ENCODE measurements around the gene TMEM62.
"Not testable (repeated sequence)": the region's sequence is repeated elsewhere in the genome, so short reads cannot be mapped to it uniquely, and the experiment has no call there.

The TMEM62 gene

DNA sequence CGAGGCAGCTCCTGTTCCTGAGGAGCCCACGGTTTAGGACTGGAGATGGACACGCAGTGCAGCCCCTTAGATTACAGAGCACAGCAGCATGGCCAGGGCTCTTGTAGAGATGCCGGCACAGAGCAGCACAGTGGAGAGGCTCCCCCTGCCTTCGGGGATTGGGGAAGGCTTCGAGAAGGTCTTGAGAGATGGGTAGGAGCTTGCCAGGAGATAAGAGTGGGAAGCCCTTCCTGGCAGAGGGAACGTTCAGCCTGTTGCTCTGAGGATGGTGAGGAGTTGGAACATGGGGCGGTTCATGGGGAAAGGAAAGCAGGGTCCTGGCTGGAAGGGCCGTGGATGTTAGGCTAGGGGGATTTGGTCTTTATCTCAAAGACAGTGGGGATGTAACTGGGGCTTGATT, 77.4 kb downstream of the TMEM62 start:
- no peak for DNase-seq

DNA sequence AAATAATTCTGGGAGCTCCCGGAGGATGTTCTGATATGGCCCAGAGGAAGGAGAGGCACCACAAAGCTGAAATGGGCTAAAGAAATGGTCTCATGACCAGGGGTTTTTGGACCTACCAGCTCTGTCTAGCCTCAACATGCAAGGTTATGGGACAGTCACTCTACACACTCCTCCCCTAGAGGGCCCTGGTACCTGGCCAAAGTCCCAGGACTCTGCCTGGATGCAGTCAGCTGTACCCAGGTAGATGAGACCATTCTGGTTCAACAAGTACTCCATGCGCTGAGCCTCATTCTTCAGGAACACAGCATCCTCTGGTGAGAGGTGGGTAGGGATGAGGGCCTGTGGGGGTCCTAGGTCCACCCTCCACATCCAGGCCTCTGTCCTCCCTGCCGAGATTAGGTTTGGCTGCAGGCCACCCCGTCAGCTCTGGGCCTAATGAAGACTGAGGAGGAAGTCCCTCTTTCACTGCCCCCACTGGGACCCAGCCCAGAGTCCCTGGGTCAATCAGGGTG, 77.9 kb downstream of the TMEM62 start:
- DNase-seq: no peak

DNA sequence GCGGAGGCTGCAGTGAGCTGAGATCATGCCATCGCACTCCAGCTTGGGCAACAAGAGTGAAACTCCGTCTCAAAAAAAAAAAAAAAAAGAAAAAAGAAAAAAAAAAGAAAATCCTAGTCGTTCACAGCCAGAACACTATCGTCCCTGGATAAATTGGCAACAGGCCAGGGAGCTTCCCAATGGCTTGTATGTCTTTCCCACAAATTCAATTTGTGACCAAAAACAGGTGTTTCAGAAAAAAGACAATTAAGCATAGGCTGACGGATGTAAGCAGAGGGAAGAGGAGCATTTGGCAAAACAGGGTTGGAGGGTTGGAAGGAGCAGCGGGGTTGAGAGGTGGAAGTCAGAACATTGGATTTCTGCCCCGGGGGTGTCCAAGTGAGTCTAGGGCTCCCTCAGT, 78.9 kb downstream of the TMEM62 start:
- no peak for DNase-seq

DNA sequence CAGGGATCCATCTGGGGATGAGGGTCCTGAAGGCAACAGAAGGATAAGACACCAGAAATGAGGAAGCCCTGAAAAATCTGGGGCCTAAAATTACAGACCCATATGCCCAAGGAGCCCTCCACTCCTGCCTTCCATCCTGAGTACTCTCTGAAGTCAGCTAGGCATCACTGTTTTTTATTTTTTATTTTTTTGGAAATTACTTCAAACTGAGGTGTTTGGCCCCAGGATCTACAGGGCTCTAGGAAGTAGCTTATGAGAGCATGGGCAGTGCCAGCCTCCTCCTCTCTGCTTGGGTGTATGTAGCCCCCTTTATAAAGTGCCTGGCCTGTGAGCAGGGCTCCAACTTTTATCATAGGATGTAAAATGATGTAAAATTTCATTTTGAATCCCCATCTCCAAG, 79.6 kb downstream of the TMEM62 start:
- no peak for DNase-seq

DNA sequence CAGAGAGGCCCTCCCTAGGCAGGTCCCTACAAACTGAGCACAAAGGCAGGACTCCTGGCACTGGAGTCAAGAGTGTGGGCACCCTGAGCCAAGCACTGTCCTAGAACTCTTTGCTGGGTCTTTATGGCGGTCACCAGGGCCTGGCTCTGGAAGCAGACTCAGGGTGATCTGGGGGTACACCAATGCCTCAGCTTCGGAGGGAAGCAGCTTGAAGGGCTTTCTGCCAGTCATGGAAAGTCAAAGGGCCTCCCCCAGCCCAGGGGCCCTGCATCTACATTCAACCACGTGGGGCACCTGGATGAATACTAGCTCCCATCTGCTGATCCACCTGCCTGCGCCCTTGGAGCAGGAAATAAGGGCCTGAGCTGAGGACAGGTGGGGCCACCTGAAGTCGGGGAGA, 80.1 kb downstream of the TMEM62 start:
- DNase-seq: no peak

DNA sequence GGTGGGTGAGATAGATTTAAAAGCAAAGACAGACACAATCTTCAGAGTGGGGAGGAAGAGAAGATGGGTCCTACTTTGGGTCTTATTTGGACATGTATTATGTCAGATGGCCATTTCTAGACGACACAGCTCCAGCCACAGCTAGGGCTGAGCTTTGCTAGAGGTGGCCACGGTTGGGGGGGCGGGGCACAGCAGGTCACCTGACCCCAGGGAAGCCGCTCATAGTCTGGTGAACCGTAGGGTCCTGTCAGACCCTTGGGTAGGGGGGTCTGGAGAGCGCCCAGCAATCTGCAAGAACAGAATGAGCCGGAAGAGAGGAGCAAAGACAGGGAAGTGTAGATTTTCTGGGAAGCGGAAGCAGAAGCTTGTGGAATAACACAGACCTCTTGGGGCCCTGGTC, 80.8 kb downstream of the TMEM62 start:
- no peak for DNase-seq

DNA sequence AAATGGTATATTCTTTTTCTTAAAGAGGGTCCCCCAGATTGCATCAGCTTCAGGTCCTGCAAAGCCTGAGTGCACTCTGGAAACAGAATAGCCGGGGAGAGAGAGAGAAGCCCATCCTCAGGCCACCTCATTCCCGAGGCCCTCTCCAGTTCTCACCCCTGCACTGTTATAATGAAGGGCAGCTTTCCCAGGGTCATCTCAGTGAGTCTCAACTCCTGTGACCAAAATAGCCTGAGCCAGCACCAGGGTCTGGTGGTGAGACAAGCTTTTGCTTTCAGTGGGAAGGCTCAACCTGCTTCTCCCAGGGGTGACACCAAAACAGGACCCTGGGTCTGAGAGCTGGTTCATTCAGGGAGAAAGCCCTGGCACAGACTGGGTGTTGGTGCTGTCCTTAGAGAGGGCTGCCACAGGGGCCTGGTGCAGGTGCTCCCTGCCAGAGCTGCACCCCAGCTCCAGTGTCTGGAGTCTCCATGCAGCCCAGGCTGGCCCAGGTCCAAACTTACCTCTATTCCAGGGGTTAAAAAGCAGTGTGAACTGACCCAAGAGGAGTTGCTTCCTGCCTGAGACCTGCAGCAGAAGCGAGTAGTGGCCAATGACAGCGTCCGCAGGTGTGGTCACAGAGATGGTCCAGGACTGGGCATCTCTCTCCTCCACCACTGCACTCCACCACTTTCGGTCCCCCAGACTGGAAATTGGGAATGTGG, 81.4 kb downstream of the TMEM62 start:
- DNase-seq: no peak

DNA sequence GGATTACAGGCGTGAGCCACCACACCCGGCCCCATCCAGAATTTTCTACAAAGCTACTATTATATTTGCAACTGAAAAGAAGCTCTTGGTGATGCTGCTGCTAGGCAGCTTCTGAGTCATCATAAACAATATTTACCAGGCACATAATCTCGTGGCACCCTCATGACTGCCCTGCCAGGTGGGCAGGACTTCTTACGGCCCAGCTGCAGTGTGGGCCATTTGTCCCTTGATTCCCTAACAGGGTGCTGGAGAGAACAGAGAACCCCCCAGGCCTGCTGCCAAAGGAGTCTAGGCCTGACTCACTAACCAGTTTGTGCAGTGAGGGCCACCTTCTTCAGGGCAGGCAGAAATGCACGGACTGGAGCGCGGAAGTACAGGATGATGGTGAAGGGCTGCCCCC, 82.6 kb downstream of the TMEM62 start:
- no peak for DNase-seq

DNA sequence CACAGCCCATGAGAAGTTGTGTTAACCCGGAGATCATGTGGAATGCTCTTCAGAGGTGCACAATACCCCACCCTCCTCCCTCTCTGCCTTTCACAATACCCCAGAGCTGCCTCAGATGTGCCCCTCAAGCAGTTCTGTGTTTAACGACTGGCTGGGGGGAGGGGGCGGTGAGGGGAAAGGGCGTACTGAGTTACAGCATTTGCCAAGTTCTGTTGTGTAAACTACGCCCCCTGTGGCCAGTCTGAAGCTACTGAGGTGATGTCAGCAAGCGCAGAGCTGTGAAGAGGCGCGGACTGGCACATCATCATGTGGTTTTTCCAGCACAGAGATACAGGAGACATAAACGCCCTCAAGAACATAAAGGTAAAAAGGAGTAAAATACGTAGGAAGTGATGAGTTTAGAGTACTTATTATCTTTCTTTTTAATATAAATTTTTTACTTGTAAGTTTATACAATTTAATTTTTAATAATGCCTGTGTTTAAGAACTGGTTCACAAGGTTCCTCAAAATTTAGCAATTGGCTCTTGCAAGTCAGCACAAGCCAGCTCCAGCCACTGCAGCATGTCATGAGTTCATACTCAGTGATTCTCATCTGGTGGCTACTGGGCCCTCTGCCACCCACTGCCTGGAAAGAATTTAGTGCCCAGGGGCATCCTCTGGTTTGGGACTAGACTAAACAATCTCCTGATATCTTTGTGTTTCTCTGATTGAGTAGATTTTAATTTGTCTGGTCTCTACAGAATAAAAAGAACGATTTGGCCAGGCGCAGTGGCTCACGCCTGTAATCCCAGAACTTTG, 85.7 kb downstream of the TMEM62 start:
- DNase-seq: no peak

DNA sequence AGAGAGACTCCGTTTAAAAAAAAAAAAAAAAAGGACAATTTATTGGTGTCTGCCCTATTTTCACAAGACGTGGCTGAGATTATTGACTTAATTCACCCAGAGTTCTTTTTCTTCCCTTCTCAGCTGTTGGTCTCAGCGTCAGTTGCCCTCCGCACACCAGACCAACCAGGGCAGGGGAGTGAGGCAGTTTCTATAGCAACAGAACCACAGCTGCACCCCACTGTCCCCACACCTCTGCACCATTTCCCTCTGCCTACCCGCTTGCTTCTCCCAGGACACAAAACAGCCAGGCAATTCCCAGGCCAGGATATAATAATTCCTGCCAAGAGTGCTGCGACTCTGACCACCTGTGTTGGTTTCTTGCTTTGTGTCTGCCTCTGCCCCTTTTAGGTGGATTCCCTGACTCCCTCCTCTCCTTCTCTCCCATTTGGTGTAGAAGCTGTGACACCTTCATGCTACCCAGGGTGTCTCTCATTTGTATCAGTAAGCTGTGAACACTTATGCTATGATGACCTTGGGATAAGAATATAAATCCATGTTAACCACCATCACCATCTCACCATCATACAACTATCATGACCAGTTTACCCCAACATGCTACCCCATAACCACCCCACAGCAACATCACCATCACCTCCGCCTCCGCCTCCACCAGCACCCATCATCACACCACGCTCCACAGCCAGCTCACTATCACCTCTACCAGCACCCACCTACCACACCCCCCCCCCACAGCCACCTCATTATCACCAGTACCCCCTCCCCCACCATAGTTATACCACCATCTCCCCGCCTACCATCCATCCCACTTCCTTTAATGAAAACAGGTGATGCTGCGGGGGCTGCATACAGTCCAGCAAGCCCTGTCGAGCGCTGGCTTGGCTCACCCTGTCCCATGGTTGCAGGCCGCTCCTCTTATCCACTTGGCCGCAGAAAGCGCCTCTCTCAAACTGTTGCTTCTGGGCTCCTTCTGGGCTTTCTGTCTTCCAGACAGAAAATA, 86.8 kb downstream of the TMEM62 start:
- DNase-seq: no peak

DNA sequence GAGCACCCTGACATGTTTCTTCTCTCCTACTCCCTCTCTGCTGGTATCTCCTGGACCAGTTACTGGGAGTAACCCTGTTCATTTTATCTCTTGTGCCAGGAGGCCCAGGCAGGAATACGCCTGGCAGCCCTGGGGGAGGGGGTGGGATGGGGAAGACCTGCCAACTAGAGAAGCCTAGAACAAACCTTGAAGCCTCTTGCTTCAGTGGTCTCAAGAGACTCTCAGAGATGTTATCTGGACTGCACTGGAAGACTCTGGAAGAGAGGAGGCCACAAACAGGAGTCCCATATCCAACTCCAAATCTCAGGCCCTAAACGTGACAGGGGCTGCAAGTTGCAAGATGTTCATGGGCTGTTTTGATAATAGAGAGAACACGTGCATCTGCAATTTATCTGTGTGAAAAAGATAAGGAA, 87.6 kb downstream of the TMEM62 start, which contains the start of gene EPB42:
EPB42 (minus strand) TSS at position 28 of the 413 bp plus-strand sequence. CDS start 193 bp downstream, outside the sequence.
- no peak for DNase-seq

DNA sequence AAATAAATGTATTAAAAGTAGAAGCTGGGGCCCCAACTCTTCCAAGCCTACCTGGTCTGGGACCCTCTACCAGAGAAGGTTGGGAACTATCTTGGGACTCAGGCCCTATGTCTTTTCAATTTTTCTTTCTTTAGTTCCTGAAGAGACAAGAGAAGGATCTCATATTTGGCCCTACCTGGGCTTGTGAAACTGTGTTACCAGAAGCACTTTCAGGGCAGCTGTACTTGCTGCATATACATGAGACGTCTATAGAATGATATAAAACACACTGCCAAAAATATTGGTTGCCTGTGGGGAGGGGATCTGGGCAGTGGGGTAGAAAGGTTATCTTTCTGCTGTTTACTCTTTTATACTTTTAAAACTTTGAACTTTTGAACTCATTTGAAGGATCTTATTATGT, 88.0 kb downstream of the TMEM62 start:
- no peak for DNase-seq

DNA sequence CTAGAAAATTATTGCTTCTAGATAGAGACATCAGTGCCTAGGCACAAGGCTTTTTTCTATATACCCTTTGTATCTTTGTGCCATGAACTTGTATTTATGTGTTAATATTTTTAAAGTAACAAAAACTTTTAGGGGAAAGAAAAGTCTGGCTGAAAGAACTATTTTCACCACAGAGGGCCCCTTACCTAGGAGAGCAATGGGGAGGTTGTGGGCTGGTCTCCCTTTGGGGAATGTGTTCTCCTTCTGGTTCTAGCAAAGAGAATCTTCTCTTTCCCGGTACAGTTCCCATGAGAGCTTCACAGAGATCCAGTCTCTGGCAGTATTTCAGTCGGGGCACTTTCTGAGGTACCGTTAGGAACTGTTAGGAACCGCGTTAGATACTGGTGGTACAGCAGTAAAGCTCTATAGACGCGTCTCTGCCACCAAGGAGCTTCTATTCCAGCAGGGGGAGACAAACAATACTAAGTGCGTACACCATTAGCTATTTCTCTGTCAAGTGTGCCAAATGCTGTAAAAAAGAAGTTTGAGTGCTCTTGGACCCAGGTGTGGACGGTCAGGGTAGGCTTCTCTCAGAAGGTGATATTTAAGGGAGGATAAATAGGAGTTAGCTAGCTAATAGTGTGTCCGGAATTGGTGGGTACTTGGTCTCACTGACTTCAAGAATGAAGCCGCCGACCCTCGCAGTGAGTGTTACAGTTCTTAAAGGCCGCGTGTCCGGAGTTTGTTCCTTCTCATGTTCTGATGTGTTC, 92.0 kb downstream of the TMEM62 start:
- DNase-seq: peak; percentile 38

DNA sequence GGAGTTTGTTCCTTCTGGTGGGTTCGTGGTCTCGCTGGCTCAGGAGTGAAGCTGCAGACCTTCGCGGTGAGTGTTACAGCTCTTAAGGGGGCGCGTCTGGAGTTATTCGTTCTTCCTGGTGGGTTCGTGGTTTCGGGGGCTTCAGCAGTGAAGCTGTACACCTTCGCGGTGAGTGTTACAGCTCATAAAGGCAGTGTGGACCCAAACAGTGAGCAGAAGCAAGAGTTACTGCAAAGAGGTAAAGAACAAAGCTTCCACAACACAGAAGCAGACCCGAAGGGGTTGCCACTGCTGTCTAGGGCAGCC, 92.5 kb downstream of the TMEM62 start:
- DNase-seq: not testable (repeated sequence)

DNA sequence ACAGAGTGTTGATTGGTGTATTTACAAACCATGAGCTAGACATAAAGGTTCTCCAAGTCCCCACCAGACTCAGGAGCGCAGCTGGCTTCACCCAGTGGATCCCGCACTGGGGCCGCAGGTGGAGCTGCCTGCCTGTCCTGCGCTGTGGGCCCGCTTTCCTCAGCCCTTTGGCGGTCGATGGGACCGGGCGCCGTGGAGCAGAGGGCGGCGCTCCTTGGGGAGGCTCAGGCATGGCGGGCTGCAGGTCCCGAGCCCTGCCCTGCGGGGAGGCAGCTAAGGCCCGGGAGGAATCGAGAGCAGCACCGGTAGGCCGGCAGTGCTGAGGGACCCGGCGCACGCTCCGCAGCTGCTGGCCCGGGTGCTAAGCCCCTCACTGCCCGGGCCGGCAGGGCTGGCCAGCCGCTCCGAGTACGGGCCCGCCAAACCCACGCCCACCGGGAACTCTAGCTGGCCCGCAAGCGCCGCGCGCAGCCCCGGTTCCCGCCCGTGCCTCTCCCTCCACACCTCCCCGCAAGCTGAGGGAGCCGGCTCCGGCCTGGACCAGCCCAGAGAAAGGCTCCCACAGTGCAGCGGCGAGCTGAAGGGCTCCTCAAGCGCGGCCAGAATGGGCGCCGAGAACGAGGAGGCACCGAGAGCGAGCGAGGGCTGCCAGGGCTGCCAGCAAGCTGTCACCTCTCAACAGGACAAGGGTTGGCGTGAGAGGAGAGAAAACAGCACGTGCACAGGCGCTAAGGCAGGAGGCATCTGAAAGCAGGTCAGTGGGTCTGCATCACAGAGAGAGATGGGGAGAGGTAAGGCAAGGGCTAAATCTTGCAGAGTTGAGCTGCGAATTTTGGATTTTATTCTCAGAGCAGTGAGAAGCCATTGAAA, 93.3 kb downstream of the TMEM62 start:
- no peak for DNase-seq

DNA sequence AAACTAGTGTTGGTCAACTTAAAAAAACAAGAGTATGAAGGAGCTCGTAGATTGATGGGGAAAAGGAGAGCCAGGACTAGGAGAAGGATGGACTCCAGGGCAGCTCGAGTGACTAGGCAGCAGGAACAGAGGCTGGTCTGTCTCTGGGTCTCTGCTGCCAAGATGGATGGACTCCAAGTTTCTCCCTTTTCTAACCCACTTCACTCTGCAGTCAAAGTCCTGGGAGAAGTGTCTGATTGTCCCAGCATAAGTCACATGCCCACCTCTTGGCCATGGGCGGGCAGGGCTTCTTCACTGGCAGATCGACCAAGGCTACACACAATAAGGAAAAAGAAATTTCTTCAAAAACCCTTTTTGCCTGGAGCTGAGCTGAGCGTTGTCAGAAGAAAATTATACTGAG, 96.6 kb downstream of the TMEM62 start:
- no peak for DNase-seq

DNA sequence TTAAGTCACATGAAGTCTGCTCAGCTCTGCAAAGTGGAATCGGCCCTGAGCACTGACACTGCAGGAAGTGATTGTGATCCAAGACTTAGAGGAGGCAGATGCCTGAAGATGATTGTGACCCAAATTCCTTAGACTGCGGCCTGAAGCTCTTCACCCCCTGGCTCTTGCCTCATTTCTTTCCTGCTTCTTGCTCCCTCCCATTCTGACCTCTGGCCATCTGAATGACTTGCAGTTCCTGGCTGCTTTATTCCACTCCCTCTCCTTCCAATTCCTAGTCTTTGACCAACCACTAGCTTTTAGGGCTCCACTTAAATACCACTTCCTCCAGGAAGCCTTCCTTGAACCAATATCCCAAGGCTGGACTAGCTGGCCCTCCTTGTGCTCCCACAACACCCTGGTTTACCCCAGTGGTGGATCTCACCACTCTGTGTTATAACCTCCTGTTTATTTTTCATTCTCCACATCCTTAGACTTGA, 97.3 kb downstream of the TMEM62 start:
- no peak for DNase-seq

DNA sequence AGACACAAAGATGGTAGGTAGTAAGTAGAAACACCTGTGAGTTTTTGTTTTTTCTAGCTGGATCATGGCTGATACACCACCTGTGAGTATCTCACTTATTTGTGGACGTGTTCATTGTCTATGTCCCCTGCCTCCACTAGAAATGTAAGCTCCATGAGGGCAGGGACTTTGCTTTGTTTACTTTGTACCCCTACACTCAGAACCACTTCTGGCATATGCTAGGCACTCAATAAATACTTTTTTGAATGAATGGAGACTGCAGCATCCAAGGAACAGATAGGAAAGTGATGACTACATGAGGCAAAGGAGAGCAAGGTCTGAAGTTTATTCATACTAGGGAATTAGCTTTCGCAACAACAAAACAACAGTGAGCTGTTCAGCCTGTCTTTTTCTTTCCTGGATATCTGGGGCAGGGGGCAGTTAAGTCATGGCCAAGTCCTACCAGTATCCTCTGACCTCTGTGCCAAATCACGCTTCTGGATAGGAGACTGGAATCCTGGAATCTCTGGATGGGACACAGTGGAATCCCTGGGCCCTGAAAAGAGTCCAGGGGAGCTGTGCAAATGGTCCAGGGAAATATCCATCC, 99.0 kb downstream of the TMEM62 start:
- no peak for DNase-seq

Data from CD4-positive, alpha-beta T cell treated with Interleukin-6 for 4 hours (primary cell).